K562 (cell line): ENCODE measurements around the gene MTHFR. TPM values are rescaled to one million over a fixed set of nuclear protein-coding genes. Genes with fewer than 3 reads are reported as not detected.

Experiments
- C11orf30 ChIP-seq: fragments of 450-650 bp; IDR thresholded peaks from 2 replicates; pipeline ENCODE4 v1.6.1; 2016; ENCODE audit warnings: low read depth, mild to moderate bottlenecking
- HNRNPLL ChIP-seq: fragments of 200-400 bp; formaldehyde crosslinking; IDR thresholded peaks from 2 replicates; pipeline ENCODE4 v1.6.1; 2017; ENCODE audit warnings: low read length, low read depth, mild to moderate bottlenecking; ENCODE audit not compliant: poor library complexity, severe bottlenecking
- TAF9B ChIP-seq: fragments of 450-650 bp; IDR thresholded peaks from 2 replicates; pipeline ENCODE4 v1.6.1; 2018; ENCODE audit warnings: mild to moderate bottlenecking; ENCODE audit not compliant: partially characterized antibody
- polyA plus RNA-seq, 8 experiments: library from polyadenylated mRNA; depleted of rRNA in 4 of 8; stranded (reverse) in 5 of 8; unstranded in 3 of 8; fragments of >200 nt; fragmentation: Nextera tagmentation in 2 of 8; fragmentation: Illumina TruSeq in 1 of 8; extraction: Ambion mirVana in 2 of 8; extraction: Trizol in 1 of 8; gene quantifications; 2 replicates each; pipeline versions ENCODE4 v1.2.1 to v1.2.3, GENCODE V29; 2011 to 2014; ENCODE audit warnings: inconsistent platforms in 1 of 8, missing spikeins in 1 of 8
- total RNA-seq, 7 experiments: library from RNA; depleted of rRNA in 6 of 7; stranded (reverse); fragments of >200 nt in 6 of 7; fragmentation: Illumina TruSeq in 2 of 7; extraction: Trizol in 2 of 7; gene quantifications; 2 replicates each; pipeline versions ENCODE4 v1.2.1 to v1.2.3, GENCODE V29; 2011 to 2021; ENCODE audit warnings: low replicate concordance in 1 of 7
- TF ChIP-seq, protein P1 (sequence below): sonication (generic); formaldehyde crosslinking; IDR thresholded peaks from 2 replicates; pipeline ENCODE4 v1.8.0; 2023; ENCODE audit warnings: mild to moderate bottlenecking, missing genetic modification reagents
- TF ChIP-seq, protein P2 (sequence below), 2 experiments: fragments of 450-650 bp in 1 of 2; sonication (generic) in 1 of 2; formaldehyde crosslinking in 1 of 2; IDR thresholded peaks; 2 replicates each; pipeline versions ENCODE4 v1.7.1 to v1.9.0; 2016 to 2022; ENCODE audit warnings: inconsistent platforms in 1 of 2, mild to moderate bottlenecking in 1 of 2, missing genetic modification reagents in 1 of 2
- TF ChIP-seq, protein P3 (sequence below): fragments of 250-450 bp; sonication (Bioruptor Pico); IDR thresholded peaks from 2 replicates; pipeline ENCODE4 v1.4.0; 2020; ENCODE audit warnings: mild to moderate bottlenecking, moderate library complexity, borderline replicate concordance
- TF ChIP-seq, protein P4 (sequence below), 2 experiments: fragments of 150-350 bp in 1 of 2; IDR thresholded peaks; 2 replicates each; pipeline ENCODE4 v1.6.1; 2012 to 2016; ENCODE audit warnings: low read depth in 2 of 2, low read length in 2 of 2, mild to moderate bottlenecking in 1 of 2, moderate library complexity in 1 of 2

Gene MTHFR
- total and polyA plus RNA-seq, 9 of the 15 experiments (the other 6 are each of a cell fraction or from before 2014, with no cell fraction given) = 5.0 to 104 (median 62.6) TPM

DNA sequence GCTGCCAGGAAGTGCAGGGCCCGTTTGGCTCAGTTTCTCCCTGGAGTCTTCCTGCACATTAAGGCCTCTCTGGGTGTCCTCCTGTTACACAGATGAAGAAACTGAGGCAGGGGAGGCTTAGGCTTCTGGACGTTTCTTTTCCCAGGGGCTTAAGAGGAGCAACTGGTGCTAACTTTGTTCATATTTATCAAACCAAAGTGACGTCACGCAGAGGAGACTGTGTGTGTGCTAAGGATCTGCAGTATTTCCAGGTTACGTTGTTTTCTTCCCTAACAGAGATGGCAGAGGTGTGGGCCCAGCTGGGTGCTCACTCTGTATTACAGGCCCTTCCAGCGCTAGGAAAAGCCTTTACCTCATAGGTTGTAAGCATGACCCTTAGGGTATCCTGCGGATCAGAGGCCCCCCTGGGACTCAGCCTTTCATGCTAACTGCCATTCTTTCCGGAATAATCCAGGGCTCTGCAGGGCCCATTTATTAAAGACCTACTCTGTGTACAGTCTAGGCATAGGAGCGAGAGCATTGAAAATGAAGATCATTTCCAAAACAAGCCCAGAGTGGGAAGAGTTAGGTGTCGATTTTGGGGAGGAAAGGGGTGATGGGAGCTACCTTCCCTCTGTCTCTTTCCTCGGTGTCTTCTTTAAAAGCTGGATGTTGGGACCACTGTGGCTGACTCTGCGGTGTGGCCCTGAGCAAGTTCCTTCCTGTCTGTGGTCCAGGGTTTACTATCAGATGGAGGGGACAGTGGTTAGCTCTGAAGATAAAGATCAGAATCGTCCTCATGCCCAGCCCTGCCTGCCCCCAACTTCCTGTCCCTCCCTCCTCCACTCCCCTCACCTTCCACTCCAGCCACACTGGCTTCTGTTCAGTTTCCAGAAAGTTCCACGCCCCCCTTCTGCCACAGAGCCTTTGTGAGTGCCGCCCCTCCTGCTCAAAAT lies 65.2 kb downstream of the MTHFR start (continued):
- TF ChIP-seq, protein P1, sequence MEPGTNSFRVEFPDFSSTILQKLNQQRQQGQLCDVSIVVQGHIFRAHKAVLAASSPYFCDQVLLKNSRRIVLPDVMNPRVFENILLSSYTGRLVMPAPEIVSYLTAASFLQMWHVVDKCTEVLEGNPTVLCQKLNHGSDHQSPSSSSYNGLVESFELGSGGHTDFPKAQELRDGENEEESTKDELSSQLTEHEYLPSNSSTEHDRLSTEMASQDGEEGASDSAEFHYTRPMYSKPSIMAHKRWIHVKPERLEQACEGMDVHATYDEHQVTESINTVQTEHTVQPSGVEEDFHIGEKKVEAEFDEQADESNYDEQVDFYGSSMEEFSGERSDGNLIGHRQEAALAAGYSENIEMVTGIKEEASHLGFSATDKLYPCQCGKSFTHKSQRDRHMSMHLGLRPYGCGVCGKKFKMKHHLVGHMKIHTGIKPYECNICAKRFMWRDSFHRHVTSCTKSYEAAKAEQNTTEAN (CRISPR knock-in tag) = no peak
- TF ChIP-seq, protein P2, sequence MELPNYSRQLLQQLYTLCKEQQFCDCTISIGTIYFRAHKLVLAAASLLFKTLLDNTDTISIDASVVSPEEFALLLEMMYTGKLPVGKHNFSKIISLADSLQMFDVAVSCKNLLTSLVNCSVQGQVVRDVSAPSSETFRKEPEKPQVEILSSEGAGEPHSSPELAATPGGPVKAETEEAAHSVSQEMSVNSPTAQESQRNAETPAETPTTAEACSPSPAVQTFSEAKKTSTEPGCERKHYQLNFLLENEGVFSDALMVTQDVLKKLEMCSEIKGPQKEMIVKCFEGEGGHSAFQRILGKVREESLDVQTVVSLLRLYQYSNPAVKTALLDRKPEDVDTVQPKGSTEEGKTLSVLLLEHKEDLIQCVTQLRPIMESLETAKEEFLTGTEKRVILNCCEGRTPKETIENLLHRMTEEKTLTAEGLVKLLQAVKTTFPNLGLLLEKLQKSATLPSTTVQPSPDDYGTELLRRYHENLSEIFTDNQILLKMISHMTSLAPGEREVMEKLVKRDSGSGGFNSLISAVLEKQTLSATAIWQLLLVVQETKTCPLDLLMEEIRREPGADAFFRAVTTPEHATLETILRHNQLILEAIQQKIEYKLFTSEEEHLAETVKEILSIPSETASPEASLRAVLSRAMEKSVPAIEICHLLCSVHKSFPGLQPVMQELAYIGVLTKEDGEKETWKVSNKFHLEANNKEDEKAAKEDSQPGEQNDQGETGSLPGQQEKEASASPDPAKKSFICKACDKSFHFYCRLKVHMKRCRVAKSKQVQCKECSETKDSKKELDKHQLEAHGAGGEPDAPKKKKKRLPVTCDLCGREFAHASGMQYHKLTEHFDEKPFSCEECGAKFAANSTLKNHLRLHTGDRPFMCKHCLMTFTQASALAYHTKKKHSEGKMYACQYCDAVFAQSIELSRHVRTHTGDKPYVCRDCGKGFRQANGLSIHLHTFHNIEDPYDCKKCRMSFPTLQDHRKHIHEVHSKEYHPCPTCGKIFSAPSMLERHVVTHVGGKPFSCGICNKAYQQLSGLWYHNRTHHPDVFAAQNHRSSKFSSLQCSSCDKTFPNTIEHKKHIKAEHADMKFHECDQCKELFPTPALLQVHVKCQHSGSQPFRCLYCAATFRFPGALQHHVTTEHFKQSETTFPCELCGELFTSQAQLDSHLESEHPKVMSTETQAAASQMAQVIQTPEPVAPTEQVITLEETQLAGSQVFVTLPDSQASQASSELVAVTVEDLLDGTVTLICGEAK (IDR thresholded peaks at IDR 0.05) = peak; percentile 69
- TF ChIP-seq, protein P2 (CRISPR knock-in tag; IDR thresholded peaks at IDR 0.05) = no peak
- TF ChIP-seq C11orf30 (no peak), HNRNPLL (no peak), TAF9B (no peak)
- TF ChIP-seq, protein P3, sequence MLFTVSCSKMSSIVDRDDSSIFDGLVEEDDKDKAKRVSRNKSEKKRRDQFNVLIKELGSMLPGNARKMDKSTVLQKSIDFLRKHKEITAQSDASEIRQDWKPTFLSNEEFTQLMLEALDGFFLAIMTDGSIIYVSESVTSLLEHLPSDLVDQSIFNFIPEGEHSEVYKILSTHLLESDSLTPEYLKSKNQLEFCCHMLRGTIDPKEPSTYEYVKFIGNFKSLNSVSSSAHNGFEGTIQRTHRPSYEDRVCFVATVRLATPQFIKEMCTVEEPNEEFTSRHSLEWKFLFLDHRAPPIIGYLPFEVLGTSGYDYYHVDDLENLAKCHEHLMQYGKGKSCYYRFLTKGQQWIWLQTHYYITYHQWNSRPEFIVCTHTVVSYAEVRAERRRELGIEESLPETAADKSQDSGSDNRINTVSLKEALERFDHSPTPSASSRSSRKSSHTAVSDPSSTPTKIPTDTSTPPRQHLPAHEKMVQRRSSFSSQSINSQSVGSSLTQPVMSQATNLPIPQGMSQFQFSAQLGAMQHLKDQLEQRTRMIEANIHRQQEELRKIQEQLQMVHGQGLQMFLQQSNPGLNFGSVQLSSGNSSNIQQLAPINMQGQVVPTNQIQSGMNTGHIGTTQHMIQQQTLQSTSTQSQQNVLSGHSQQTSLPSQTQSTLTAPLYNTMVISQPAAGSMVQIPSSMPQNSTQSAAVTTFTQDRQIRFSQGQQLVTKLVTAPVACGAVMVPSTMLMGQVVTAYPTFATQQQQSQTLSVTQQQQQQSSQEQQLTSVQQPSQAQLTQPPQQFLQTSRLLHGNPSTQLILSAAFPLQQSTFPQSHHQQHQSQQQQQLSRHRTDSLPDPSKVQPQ (CRISPR knock-in tag) = no peak
- TF ChIP-seq, protein P4, sequence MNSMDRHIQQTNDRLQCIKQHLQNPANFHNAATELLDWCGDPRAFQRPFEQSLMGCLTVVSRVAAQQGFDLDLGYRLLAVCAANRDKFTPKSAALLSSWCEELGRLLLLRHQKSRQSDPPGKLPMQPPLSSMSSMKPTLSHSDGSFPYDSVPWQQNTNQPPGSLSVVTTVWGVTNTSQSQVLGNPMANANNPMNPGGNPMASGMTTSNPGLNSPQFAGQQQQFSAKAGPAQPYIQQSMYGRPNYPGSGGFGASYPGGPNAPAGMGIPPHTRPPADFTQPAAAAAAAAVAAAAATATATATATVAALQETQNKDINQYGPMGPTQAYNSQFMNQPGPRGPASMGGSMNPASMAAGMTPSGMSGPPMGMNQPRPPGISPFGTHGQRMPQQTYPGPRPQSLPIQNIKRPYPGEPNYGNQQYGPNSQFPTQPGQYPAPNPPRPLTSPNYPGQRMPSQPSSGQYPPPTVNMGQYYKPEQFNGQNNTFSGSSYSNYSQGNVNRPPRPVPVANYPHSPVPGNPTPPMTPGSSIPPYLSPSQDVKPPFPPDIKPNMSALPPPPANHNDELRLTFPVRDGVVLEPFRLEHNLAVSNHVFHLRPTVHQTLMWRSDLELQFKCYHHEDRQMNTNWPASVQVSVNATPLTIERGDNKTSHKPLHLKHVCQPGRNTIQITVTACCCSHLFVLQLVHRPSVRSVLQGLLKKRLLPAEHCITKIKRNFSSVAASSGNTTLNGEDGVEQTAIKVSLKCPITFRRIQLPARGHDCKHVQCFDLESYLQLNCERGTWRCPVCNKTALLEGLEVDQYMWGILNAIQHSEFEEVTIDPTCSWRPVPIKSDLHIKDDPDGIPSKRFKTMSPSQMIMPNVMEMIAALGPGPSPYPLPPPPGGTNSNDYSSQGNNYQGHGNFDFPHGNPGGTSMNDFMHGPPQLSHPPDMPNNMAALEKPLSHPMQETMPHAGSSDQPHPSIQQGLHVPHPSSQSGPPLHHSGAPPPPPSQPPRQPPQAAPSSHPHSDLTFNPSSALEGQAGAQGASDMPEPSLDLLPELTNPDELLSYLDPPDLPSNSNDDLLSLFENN (IDR thresholded peaks at IDR 0.05; ENCODE audit: low read depth in 2 of 2, low read length in 2 of 2) = no peak
